Liver (tissue), 3 donors: ENCODE results near the gene PFAS.

Experiments
- CTCF ChIP-seq: fragments of 150-350 bp; IDR thresholded peaks from 2 replicates; pipeline ENCODE4 v1.5.1; 2017; ENCODE audit warnings: improper control_type of control experiment, low read depth, low read length; ENCODE audit not compliant: missing input control
- MAX ChIP-seq: IDR thresholded peaks from 2 replicates; pipeline ENCODE4 v1.6.1; 2016; ENCODE audit warnings: antibody characterized with exemption
- TAF1 ChIP-seq: conservative IDR thresholded peaks from 2 replicates; pipeline ENCODE4 v1.6.1; 2016; ENCODE audit warnings: antibody characterized with exemption, mild to moderate bottlenecking
- donor health status: healthy.
- donor health status: healthy.

GRCh38 chr17:8254881-8255280, 5.8 kb downstream of the PFAS start:
- TF ChIP-seq TAF1: no peak
- TF ChIP-seq CTCF: no peak
- TF ChIP-seq MAX: no peak
